MCF 10A (cell line): ENCODE data around the gene UTS2B. TPM values are rescaled to one million over a fixed set of nuclear protein-coding genes. Genes with fewer than 3 reads are reported as not detected.

Source experiments
- BruUV-seq: library from RNA; stranded (reverse); fragments of 400-500 nt; replicated peaks from 2 replicates; lab custom pipeline; 2021; lab: Mats Ljungman, UMichigan
- CTCF ChIA-PET: fragments of 300-600 bp; sonication (Branson Sonifier 250); formaldehyde crosslinking; extraction: SDS; loops from one replicate; lab custom pipeline; 2021; ENCODE audit warnings: antibody characterized with exemption, inconsistent platforms; lab: Yijun Ruan, JAX
- POLR2A ChIA-PET: fragments of 300-600, 350-650 bp; sonication (Branson Sonifier 250); formaldehyde crosslinking; extraction: SDS; loops from one replicate; lab custom pipeline; 2020; ENCODE audit warnings: antibody characterized with exemption, inconsistent platforms; lab: Yijun Ruan, JAX
- DNase-seq: peaks from one replicate; pipeline ENCODE4 v3.0.0-alpha.2; 2018; ENCODE audit not compliant: unreplicated experiment
- H3K27ac Mint-ChIP-seq: one replicate; pipeline ENCODE4 v1.8.0; 2022; ENCODE audit warnings: mild to moderate bottlenecking, low read depth, mixed read lengths; ENCODE audit not compliant: unreplicated experiment
- H3K27me3 Mint-ChIP-seq: one replicate; pipeline ENCODE4 v1.8.0; 2022; ENCODE audit warnings: mixed read lengths; ENCODE audit not compliant: insufficient read depth, unreplicated experiment
- H3K36me3 Mint-ChIP-seq: one replicate; pipeline ENCODE4 v1.8.0; 2022; ENCODE audit warnings: mild to moderate bottlenecking, moderate library complexity, mixed read lengths; ENCODE audit not compliant: insufficient read depth, unreplicated experiment
- H3K4me1 Mint-ChIP-seq: one replicate; pipeline ENCODE4 v1.8.0; 2022; ENCODE audit warnings: mixed read lengths; ENCODE audit not compliant: insufficient read depth, unreplicated experiment
- H3K4me3 Mint-ChIP-seq: one replicate; pipeline ENCODE4 v1.8.0; 2022; ENCODE audit warnings: mild to moderate bottlenecking, moderate library complexity, mixed read lengths; ENCODE audit not compliant: unreplicated experiment
- H3K9me3 Mint-ChIP-seq: one replicate; pipeline ENCODE4 v1.8.0; 2022; ENCODE audit warnings: mixed read lengths; ENCODE audit not compliant: unreplicated experiment
- intact Hi-C: fragments of 100-400 bp; cut with micrococcal nuclease; formaldehyde crosslinking; loops from 2 replicates; pipeline ENCODE4 v1.14.1; 2022
- total RNA-seq: library from RNA; stranded (reverse); gene quantifications from 2 replicates; pipeline ENCODE4 v1.2.3, GENCODE V29; 2022
- TF ChIP-seq, protein P1 (sequence below): fragments of 200-600 bp; IDR thresholded peaks from one replicate; pipeline ENCODE4 v1.8.0; 2022; ENCODE audit warnings: antibody characterized with exemption, mild to moderate bottlenecking; ENCODE audit not compliant: unreplicated experiment

UTS2B gene
- total RNA-seq, 1 experiment from 2014 or later = 0.26 TPM

DNA sequence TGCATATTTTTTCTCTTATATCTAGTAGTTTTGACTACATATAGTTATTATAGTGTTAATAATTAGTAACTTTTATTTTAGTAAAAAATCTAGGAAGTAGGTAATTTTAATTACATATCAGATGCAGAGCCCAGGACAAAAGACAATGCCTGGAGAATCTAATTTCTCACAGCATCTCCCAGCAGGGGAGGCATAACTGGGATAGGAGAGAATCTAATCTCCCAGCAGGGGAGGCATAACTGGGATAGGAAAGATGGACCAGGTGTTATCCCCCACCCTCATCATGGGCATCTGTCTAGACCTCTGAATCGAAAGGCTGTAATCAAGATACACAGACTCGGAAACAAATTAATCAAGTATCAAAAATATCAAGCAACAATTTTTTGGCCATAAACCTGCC, 73.0 kb downstream of the UTS2B start:
- no peaks in the 10 kb centered on the region for H3K4me1 Mint-ChIP-seq
- POLR2A ChIA-PET = no interaction called here
- no peak overlapping the region for H3K4me3 Mint-ChIP-seq
- no peaks in the 10 kb centered on the region for H3K27me3 Mint-ChIP-seq
- TF ChIP-seq, protein P1, sequence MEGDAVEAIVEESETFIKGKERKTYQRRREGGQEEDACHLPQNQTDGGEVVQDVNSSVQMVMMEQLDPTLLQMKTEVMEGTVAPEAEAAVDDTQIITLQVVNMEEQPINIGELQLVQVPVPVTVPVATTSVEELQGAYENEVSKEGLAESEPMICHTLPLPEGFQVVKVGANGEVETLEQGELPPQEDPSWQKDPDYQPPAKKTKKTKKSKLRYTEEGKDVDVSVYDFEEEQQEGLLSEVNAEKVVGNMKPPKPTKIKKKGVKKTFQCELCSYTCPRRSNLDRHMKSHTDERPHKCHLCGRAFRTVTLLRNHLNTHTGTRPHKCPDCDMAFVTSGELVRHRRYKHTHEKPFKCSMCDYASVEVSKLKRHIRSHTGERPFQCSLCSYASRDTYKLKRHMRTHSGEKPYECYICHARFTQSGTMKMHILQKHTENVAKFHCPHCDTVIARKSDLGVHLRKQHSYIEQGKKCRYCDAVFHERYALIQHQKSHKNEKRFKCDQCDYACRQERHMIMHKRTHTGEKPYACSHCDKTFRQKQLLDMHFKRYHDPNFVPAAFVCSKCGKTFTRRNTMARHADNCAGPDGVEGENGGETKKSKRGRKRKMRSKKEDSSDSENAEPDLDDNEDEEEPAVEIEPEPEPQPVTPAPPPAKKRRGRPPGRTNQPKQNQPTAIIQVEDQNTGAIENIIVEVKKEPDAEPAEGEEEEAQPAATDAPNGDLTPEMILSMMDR = no peak
- CTCF ChIA-PET = no interaction called here
- intact Hi-C loops = no loop called here
- no peaks in the 10 kb centered on the region for H3K9me3 Mint-ChIP-seq
- H3K36me3 Mint-ChIP-seq = no peaks in the 10 kb centered on the region
- BruUV-seq = no TSS peak
- H3K27ac Mint-ChIP-seq = no peak overlapping the region
- DNase-seq = no peak

DNA sequence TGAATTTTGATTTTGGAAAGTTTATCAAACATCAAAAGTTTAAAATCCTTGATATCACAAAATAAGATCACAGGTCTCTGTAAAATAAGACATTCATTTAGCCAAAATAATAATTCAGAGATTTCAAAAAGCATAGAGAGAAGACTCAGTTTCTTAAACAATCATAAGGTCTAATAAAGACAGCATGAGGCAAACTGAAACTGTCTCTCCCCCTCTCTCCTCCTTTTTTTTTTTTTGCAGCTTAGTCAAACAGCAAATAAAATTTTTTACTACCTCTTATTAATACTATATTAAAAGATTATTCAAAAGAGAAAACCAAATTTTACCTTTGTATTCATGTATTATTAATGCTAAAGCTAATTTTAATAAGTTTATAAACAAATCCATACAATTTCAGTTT, 73.9 kb downstream of the UTS2B start:
- H3K27ac Mint-ChIP-seq = no peak overlapping the region

DNA sequence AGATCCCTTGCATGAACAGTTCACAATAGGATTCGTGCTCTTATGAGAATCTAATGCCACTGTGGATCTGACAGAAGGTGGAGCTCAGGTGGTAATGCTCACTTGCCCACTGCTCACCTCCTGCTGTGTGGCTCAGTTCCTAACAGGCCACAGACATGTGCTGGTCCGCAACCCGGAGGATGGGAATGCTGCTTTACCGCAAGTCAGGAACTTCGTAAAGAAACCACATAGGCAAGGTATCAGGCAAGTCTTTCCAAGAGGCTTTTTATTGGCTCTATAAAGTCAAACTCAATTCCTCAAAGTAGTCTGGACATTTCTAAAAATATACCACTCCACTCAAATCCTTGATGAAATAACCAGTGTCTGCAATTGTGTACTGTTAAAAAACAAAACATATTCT, 75.2 kb downstream of the UTS2B start:
- Mint-ChIP-seq H3K9me3 (no peaks in the 10 kb centered on the region), H3K36me3 (no peaks in the 10 kb centered on the region), H3K27ac (no peak overlapping the region), H3K27me3 (no peaks in the 10 kb centered on the region), H3K4me1 (no peaks in the 10 kb centered on the region), H3K4me3 (no peak overlapping the region)
- intact Hi-C loops = no loop called here
- DNase-seq = no peak
- ChIA-PET POLR2A (no interaction called here), CTCF (no interaction called here)
- BruUV-seq = no TSS peak
- TF ChIP-seq, protein P1 = no peak

More for the DNA sequence above, 73.9 kb downstream of the UTS2B start:
- BruUV-seq = no TSS peak
- Mint-ChIP-seq H3K4me1 (no peaks in the 10 kb centered on the region), H3K9me3 (no peaks in the 10 kb centered on the region), H3K27me3 (no peaks in the 10 kb centered on the region), H3K36me3 (no peaks in the 10 kb centered on the region), H3K4me3 (no peak overlapping the region)
- TF ChIP-seq, protein P1 = no peak
- CTCF ChIA-PET = no interaction called here
- no peak for DNase-seq
- POLR2A ChIA-PET = interaction anchor here (0.9 to 1.0 kb wide), 2 partner anchors 15 to 20 kb away, joined by 3 read pairs; no protein-coding TSS in a partner anchor
- intact Hi-C loops = no loop called here

GRCh38 chr3:191254098-191254873, 76.0 kb downstream of the UTS2B start:
- ChIA-PET CTCF (interaction anchor here (0.6 kb wide), 1 partner anchor 11 kb away, joined by 3 read pairs; no protein-coding TSS in a partner anchor), POLR2A (no interaction called here)
- H3K4me3 Mint-ChIP-seq = no peak overlapping the region
- no peaks in the 10 kb centered on the region for H3K9me3 Mint-ChIP-seq
- H3K27ac Mint-ChIP-seq = no peak overlapping the region
- no peaks in the 10 kb centered on the region for H3K27me3 Mint-ChIP-seq
- intact Hi-C loops = no loop called here
- no TSS peak for BruUV-seq
- no peaks in the 10 kb centered on the region for H3K36me3 Mint-ChIP-seq
- no peak for DNase-seq
- TF ChIP-seq, protein P1 = no peak
- H3K4me1 Mint-ChIP-seq = no peaks in the 10 kb centered on the region
